ENCODE measurements around the gene ZSCAN5A. TPM values are rescaled to one million over a fixed set of nuclear protein-coding genes. Genes with fewer than 3 reads are reported as not detected.
A peak's percentile ranks its signal among the peaks of the same experiment; 100 is the strongest.

The ZSCAN5A gene
- total and polyA plus RNA-seq, 2 of the 13 experiments (the other 11 are each of a cell fraction or from before 2014, with no cell fraction given): 9.5 to 17.8 TPM

GRCh38 chr19:56314018-56314380, 640 bp downstream of the ZSCAN5A start (continued):
- TF ChIP-seq ZNF230 (CRISPR knock-in tag; IDR thresholded peaks at IDR 0.05): no peak
- no peak for TF ChIP-seq CREBL2 (CRISPR knock-in tag; IDR thresholded peaks at IDR 0.05; ENCODE audit: borderline replicate concordance)
- TF ChIP-seq, protein P1, sequence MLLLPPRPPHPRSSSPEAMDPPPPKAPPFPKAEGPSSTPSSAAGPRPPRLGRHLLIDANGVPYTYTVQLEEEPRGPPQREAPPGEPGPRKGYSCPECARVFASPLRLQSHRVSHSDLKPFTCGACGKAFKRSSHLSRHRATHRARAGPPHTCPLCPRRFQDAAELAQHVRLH (CRISPR knock-in tag; IDR thresholded peaks at IDR 0.05; ENCODE audit: borderline replicate concordance, low read depth): peak; percentile 40; the same call in 1 of the 2 replicates
- no peak for TF ChIP-seq HOXA7 (CRISPR knock-in tag; IDR thresholded peaks at IDR 0.05)
- no peak for TF ChIP-seq ZNF609 (CRISPR knock-in tag; IDR thresholded peaks at IDR 0.05; ENCODE audit: borderline replicate concordance)
- TF ChIP-seq SP4 (CRISPR knock-in tag; IDR thresholded peaks at IDR 0.05): no peak
- no peak for TF ChIP-seq ZNF781 (CRISPR knock-in tag; IDR thresholded peaks at IDR 0.05; ENCODE audit: borderline replicate concordance, not compliant biosample characterization)
- no peak for TF ChIP-seq ZSCAN29 (CRISPR knock-in tag; conservative IDR thresholded peaks at IDR 0.05)
- peak; percentile 89; the same call in 1 of the 2 replicates for TF ChIP-seq HBP1 (CRISPR knock-in tag; IDR thresholded peaks at IDR 0.05; ENCODE audit: low read depth)
- TF ChIP-seq RFXANK (CRISPR knock-in tag; IDR thresholded peaks at IDR 0.05): no peak
- no peak for TF ChIP-seq KAT2B (IDR thresholded peaks at IDR 0.05; ENCODE audit: borderline replicate concordance, low read depth, low read length)
- no peak for TF ChIP-seq CBX2 (IDR thresholded peaks at IDR 0.05; ENCODE audit: low read depth, low read length)
- no peak for TF ChIP-seq CBX2 (CRISPR knock-in tag; IDR thresholded peaks at IDR 0.05; ENCODE audit: low read depth)
- TF ChIP-seq ZNF354B (CRISPR knock-in tag; IDR thresholded peaks at IDR 0.05): no peak
- TF ChIP-seq U2AF1 (optimal IDR thresholded peaks at IDR 0.05; ENCODE audit: low read depth, low read length): peak; percentile 57
- TF ChIP-seq, protein P2, sequence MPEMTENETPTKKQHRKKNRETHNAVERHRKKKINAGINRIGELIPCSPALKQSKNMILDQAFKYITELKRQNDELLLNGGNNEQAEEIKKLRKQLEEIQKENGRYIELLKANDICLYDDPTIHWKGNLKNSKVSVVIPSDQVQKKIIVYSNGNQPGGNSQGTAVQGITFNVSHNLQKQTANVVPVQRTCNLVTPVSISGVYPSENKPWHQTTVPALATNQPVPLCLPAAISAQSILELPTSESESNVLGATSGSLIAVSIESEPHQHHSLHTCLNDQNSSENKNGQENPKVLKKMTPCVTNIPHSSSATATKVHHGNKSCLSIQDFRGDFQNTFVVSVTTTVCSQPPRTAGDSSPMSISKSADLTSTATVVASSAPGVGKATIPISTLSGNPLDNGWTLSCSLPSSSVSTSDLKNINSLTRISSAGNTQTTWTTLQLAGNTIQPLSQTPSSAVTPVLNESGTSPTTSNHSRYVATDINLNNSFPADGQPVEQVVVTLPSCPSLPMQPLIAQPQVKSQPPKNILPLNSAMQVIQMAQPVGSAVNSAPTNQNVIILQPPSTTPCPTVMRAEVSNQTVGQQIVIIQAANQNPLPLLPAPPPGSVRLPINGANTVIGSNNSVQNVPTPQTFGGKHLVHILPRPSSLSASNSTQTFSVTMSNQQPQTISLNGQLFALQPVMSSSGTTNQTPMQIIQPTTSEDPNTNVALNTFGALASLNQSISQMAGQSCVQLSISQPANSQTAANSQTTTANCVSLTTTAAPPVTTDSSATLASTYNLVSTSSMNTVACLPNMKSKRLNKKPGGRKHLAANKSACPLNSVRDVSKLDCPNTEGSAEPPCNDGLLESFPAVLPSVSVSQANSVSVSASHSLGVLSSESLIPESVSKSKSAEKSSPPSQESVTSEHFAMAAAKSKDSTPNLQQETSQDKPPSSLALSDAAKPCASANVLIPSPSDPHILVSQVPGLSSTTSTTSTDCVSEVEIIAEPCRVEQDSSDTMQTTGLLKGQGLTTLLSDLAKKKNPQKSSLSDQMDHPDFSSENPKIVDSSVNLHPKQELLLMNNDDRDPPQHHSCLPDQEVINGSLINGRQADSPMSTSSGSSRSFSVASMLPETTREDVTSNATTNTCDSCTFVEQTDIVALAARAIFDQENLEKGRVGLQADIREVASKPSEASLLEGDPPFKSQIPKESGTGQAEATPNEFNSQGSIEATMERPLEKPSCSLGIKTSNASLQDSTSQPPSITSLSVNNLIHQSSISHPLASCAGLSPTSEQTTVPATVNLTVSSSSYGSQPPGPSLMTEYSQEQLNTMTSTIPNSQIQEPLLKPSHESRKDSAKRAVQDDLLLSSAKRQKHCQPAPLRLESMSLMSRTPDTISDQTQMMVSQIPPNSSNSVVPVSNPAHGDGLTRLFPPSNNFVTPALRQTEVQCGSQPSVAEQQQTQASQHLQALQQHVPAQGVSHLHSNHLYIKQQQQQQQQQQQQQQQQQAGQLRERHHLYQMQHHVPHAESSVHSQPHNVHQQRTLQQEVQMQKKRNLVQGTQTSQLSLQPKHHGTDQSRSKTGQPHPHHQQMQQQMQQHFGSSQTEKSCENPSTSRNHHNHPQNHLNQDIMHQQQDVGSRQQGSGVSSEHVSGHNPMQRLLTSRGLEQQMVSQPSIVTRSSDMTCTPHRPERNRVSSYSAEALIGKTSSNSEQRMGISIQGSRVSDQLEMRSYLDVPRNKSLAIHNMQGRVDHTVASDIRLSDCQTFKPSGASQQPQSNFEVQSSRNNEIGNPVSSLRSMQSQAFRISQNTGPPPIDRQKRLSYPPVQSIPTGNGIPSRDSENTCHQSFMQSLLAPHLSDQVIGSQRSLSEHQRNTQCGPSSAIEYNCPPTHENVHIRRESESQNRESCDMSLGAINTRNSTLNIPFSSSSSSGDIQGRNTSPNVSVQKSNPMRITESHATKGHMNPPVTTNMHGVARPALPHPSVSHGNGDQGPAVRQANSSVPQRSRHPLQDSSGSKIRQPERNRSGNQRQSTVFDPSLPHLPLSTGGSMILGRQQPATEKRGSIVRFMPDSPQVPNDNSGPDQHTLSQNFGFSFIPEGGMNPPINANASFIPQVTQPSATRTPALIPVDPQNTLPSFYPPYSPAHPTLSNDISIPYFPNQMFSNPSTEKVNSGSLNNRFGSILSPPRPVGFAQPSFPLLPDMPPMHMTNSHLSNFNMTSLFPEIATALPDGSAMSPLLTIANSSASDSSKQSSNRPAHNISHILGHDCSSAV (CRISPR knock-in tag; IDR thresholded peaks at IDR 0.05; ENCODE audit: borderline replicate concordance): no peak

Data from HepG2 (cell line).